HEK293T (cell line): ENCODE results near the gene TRIM2.

Experiments
- ARNT ChIP-seq: fragments of 450-650 bp; IDR thresholded peaks from 2 replicates; pipeline ENCODE4 v1.6.1; 2017; ENCODE audit warnings: mild to moderate bottlenecking
- ELF4 ChIP-seq: fragments of 450-650 bp; IDR thresholded peaks from 2 replicates; pipeline ENCODE4 v1.6.1; 2017; ENCODE audit warnings: antibody characterized with exemption
- FOXK2 ChIP-seq: fragments of 450-650 bp; IDR thresholded peaks from 2 replicates; pipeline ENCODE4 v1.6.1; 2016; ENCODE audit warnings: mild to moderate bottlenecking
- L3MBTL2 ChIP-seq: fragments of 450-650 bp; conservative IDR thresholded peaks from 2 replicates; pipeline ENCODE4 v1.6.1; 2016; ENCODE audit warnings: mild to moderate bottlenecking

- TF ChIP-seq ELF4 (no peak), FOXK2 (no peak), L3MBTL2 (no peak), ARNT (no peak)
Measured at GRCh38 chr4:153283260-153283659, 79.0 kb downstream of the TRIM2 start.
